HepG2 (cell line): ENCODE measurements around the gene CCDC88A. TPM values are rescaled to one million over a fixed set of nuclear protein-coding genes. Genes with fewer than 3 reads are reported as not detected.
A peak's percentile ranks its signal among the peaks of the same experiment; 100 is the strongest.

Source experiments
- ATF5 ChIP-seq: sonication (generic); formaldehyde crosslinking; IDR thresholded peaks from 2 replicates; pipeline ENCODE4 v1.4.0; 2020; ENCODE audit warnings: mild to moderate bottlenecking, low read depth, missing genetic modification reagents
- ATF6 ChIP-seq: sonication (generic); formaldehyde crosslinking; conservative IDR thresholded peaks from 2 replicates; pipeline ENCODE4 v1.4.0; 2020; ENCODE audit warnings: missing genetic modification reagents
- CBX2 ChIP-seq, 2 experiments: fragments of 200-600 bp in 1 of 2; sonication (generic); formaldehyde crosslinking in 1 of 2; IDR thresholded peaks; 2 replicates each; pipeline versions ENCODE4 v1.7.0 to v1.8.1; 2018 to 2022; ENCODE audit warnings: low read depth in 2 of 2, low read length in 1 of 2, mild to moderate bottlenecking in 1 of 2, missing genetic modification reagents in 1 of 2
- CENPX ChIP-seq: sonication (generic); formaldehyde crosslinking; IDR thresholded peaks from 2 replicates; pipeline ENCODE4 v1.9.0; 2021; ENCODE audit warnings: mild to moderate bottlenecking, missing genetic modification reagents, moderate library complexity
- ETS1 ChIP-seq: sonication (generic); formaldehyde crosslinking; IDR thresholded peaks from 2 replicates; pipeline ENCODE4 v1.4.0; 2020; ENCODE audit warnings: missing genetic modification reagents
- GFI1 ChIP-seq: sonication (generic); formaldehyde crosslinking; IDR thresholded peaks from 2 replicates; pipeline ENCODE4 v1.5.0; 2020; ENCODE audit warnings: missing genetic modification reagents, mild to moderate bottlenecking, borderline replicate concordance
- GPN1 ChIP-seq: sonication (generic); formaldehyde crosslinking; IDR thresholded peaks from 2 replicates; pipeline ENCODE4 v1.5.1; 2020; ENCODE audit warnings: missing genetic modification reagents, borderline replicate concordance
- HCFC1 ChIP-seq: fragments of 150-350 bp; IDR thresholded peaks from 2 replicates; pipeline ENCODE4 v1.6.1; 2014; ENCODE audit warnings: low read depth, low read length
- HNRNPL ChIP-seq: fragments of 200-400 bp; formaldehyde crosslinking; IDR thresholded peaks from 2 replicates; pipeline ENCODE4 v1.6.1; 2017; ENCODE audit warnings: mild to moderate bottlenecking, low read depth, low read length
- HNRNPUL1 ChIP-seq: fragments of 200-400 bp; formaldehyde crosslinking; IDR thresholded peaks from 2 replicates; pipeline ENCODE4 v1.6.1; 2017; ENCODE audit warnings: low read depth, mild to moderate bottlenecking, low read length, moderate library complexity
- KDM4B ChIP-seq: sonication (generic); formaldehyde crosslinking; IDR thresholded peaks from 2 replicates; pipeline ENCODE4 v1.4.0; 2020; ENCODE audit warnings: missing genetic modification reagents
- MED1 ChIP-seq: sonication (generic); formaldehyde crosslinking; IDR thresholded peaks from 2 replicates; pipeline ENCODE4 v1.4.0; 2020; ENCODE audit warnings: missing genetic modification reagents
- MED13 ChIP-seq: sonication (generic); formaldehyde crosslinking; IDR thresholded peaks from 2 replicates; pipeline ENCODE4 v1.5.0; 2020; ENCODE audit warnings: missing genetic modification reagents
- MIER2 ChIP-seq: IDR thresholded peaks from 2 replicates; pipeline ENCODE4 v1.6.1; 2016; ENCODE audit warnings: missing biosample characterization, missing genetic modification reagents
- NR2C2 ChIP-seq: sonication (generic); formaldehyde crosslinking; IDR thresholded peaks from 2 replicates; pipeline ENCODE4 v1.4.0; 2020; ENCODE audit warnings: missing genetic modification reagents, mild to moderate bottlenecking, moderate library complexity, borderline replicate concordance
- NR2F1 ChIP-seq, 2 experiments: fragments of 450-650 bp in 1 of 2; formaldehyde crosslinking in 1 of 2; IDR thresholded peaks; 2 replicates each; pipeline versions ENCODE4 v1.5.0 to v1.6.1; 2016 to 2020; ENCODE audit warnings: mild to moderate bottlenecking in 1 of 2, missing compliant biosample characterization in 1 of 2, missing genetic modification reagents in 1 of 2, moderate library complexity in 1 of 2
- SKI ChIP-seq: fragments of 450-650 bp; IDR thresholded peaks from one replicate; pipeline ENCODE4 v1.6.1; 2018; ENCODE audit warnings: mild to moderate bottlenecking; ENCODE audit not compliant: partially characterized antibody
- SOX13 ChIP-seq, 3 experiments: fragments of 450-650 bp in 1 of 3; sonication (generic) in 1 of 3; formaldehyde crosslinking in 1 of 3; IDR thresholded peaks in 2 of 3; conservative IDR thresholded peaks in 1 of 3; 2 replicates each; pipeline versions ENCODE4 v1.5.0 to v1.6.1; 2016 to 2020; ENCODE audit warnings: antibody characterized with exemption in 1 of 3, mild to moderate bottlenecking in 1 of 3, missing compliant biosample characterization in 1 of 3, missing genetic modification reagents in 1 of 3, moderate library complexity in 1 of 3
- TBL1XR1 ChIP-seq: fragments of 150-350 bp; IDR thresholded peaks from 2 replicates; pipeline ENCODE4 v1.6.1; 2014; ENCODE audit warnings: borderline replicate concordance, low read length; ENCODE audit not compliant: partially characterized antibody
- ZFP41 ChIP-seq: sonication (generic); formaldehyde crosslinking; IDR thresholded peaks from 2 replicates; pipeline ENCODE4 v1.4.0; 2020; ENCODE audit warnings: mild to moderate bottlenecking, missing genetic modification reagents, borderline replicate concordance
- ZNF260 ChIP-seq: sonication (generic); formaldehyde crosslinking; IDR thresholded peaks from 2 replicates; pipeline ENCODE4 v1.4.0; 2020; ENCODE audit warnings: missing genetic modification reagents, low read depth, mild to moderate bottlenecking, borderline replicate concordance
- ZNF337 ChIP-seq: sonication (generic); formaldehyde crosslinking; IDR thresholded peaks from 2 replicates; pipeline ENCODE4 v1.5.1; 2020; ENCODE audit warnings: missing genetic modification reagents, low read depth, mild to moderate bottlenecking, borderline replicate concordance
- ZNF33B ChIP-seq: sonication (generic); formaldehyde crosslinking; IDR thresholded peaks from 2 replicates; pipeline ENCODE4 v1.5.1; 2020; ENCODE audit warnings: mild to moderate bottlenecking, missing genetic modification reagents
- ZNF577 ChIP-seq: sonication (generic); formaldehyde crosslinking; IDR thresholded peaks from 2 replicates; pipeline ENCODE4 v1.4.0; 2020; ENCODE audit warnings: mild to moderate bottlenecking, low read depth, missing genetic modification reagents, borderline replicate concordance
- ZNF75D ChIP-seq: sonication (generic); formaldehyde crosslinking; IDR thresholded peaks from 2 replicates; pipeline ENCODE4 v1.8.1; 2023; ENCODE audit warnings: missing genetic modification reagents, mild to moderate bottlenecking, borderline replicate concordance
- polyA plus RNA-seq, 8 experiments: library from polyadenylated mRNA; depleted of rRNA in 3 of 8; stranded (reverse) in 7 of 8; unstranded in 1 of 8; fragments of >200 nt; fragmentation: Illumina TruSeq in 4 of 8; extraction: Trizol in 4 of 8; gene quantifications; 2 replicates each; pipeline versions ENCODE4 v1.2.1 to v1.2.3, GENCODE V29; 2011 to 2016; ENCODE audit warnings: low read depth in 4 of 8, missing spikeins in 1 of 8, mixed read lengths in 1 of 8; ENCODE audit not compliant: insufficient read depth in 1 of 8
- total RNA-seq, 5 experiments: library from RNA; depleted of rRNA; stranded (reverse); fragments of >200 nt; fragmentation: Illumina TruSeq; extraction: Trizol; gene quantifications; 2 replicates each; pipeline ENCODE4 v1.2.3, GENCODE V29; 2016; ENCODE audit warnings: low read depth in 1 of 5

Gene CCDC88A
- total and polyA plus RNA-seq, 2 of the 13 experiments (the other 11 are each of a cell fraction or from before 2014, with no cell fraction given) = 43.2 to 84.1 TPM

- TF ChIP-seq MIER2 (CRISPR knock-in tag) (peak; percentile 69; the same call in 1 of the 2 replicates), ATF6 (peak; percentile 69; the same call in 1 of the 2 replicates), ZNF577 (CRISPR knock-in tag) (no peak), SOX13 (IDR thresholded peaks at IDR 0.05) (no peak), SOX13 (CRISPR knock-in tag; conservative IDR thresholded peaks at IDR 0.05 in 1 of 2, IDR thresholded peaks at IDR 0.05 in 1 of 2) (peak in 1 of 2 experiments; percentile 77; a peak in 2 of 4 replicates), ZNF337 (CRISPR knock-in tag) (peak; percentile 97; the same call in 1 of the 2 replicates), ETS1 (CRISPR knock-in tag) (no peak; the same call in 1 of the 2 replicates), ZNF75D (no peak), NR2F1 (CRISPR knock-in tag; IDR thresholded peaks at IDR 0.05) (peak; percentile 73 to 77), HCFC1 (peak; percentile 85), TBL1XR1 (peak; percentile 55), ZNF33B (CRISPR knock-in tag) (peak; percentile 92), HNRNPL (peak; percentile 84; the same call in 1 of the 2 replicates), CBX2 (IDR thresholded peaks at IDR 0.05; ENCODE audit: low read depth, low read length) (no peak), CBX2 (CRISPR knock-in tag; IDR thresholded peaks at IDR 0.05; ENCODE audit: low read depth) (peak; percentile 93; the same call in 1 of the 2 replicates), KDM4B (CRISPR knock-in tag) (peak; percentile 98), NR2C2 (CRISPR knock-in tag) (peak; percentile 97), GPN1 (CRISPR knock-in tag) (no peak), ZNF260 (CRISPR knock-in tag) (0 out of 2 replicates have a peak, but pooled peaks have one; percentile 83), MED1 (CRISPR knock-in tag) (peak; percentile 95), SKI (peak; percentile 99), ATF5 (0 out of 2 replicates have a peak, but pooled peaks have one; percentile 80), ZFP41 (CRISPR knock-in tag) (peak; percentile 80; the same call in 1 of the 2 replicates), CENPX (CRISPR knock-in tag) (no peak), HNRNPUL1 (no peak), GFI1 (CRISPR knock-in tag) (peak; percentile 91), MED13 (CRISPR knock-in tag) (peak; percentile 70; the same call in 1 of the 2 replicates)
Observed at GRCh38 chr2:55268907-55269644, 150.6 kb downstream of the CCDC88A start, which contains the start of gene MTIF2 (continued).
